GM18502 (cell line): ENCODE data around the gene CSNK2A1.
"Not testable (repeated sequence)": the region's sequence is repeated elsewhere in the genome, so short reads cannot be mapped to it uniquely, and the experiment has no call there.

Source experiments
- ATAC-seq: cut with Tn5 transposase; IDR thresholded peaks from one replicate; pipeline ENCODE4 v1.9.1; 2021; ENCODE audit warnings: mild to moderate bottlenecking; ENCODE audit not compliant: unreplicated experiment, poor library complexity

The CSNK2A1 gene

GRCh38 chr20:543369-544152, at the start of gene CSNK2A1:
TSS of gene CSNK2A1 (minus strand) at chr20:543790. CDS start at chr20:508551, 35,239 bp downstream.
- peak; percentile 91 for ATAC-seq

- no peak for ATAC-seq
Observed at GRCh38 chr20:592506-592905, 48.9 kb upstream of the CSNK2A1 start.

GRCh38 chr20:591941-592340, 48.4 kb upstream of the CSNK2A1 start:
- no peak for ATAC-seq

GRCh38 chr20:588932-589672, 45.5 kb upstream of the CSNK2A1 start:
- ATAC-seq, result peak; percentile 85

GRCh38 chr20:588476-588875, 44.9 kb upstream of the CSNK2A1 start:
- ATAC-seq, result no peak

- no peak for ATAC-seq
Observed at GRCh38 chr20:584971-585301, 41.3 kb upstream of the CSNK2A1 start.

GRCh38 chr20:584161-584970, 40.8 kb upstream of the CSNK2A1 start:
- ATAC-seq, result no peak

- no peak for ATAC-seq
Observed at GRCh38 chr20:582204-582603, 38.6 kb upstream of the CSNK2A1 start.

GRCh38 chr20:578940-579690, 35.5 kb upstream of the CSNK2A1 start:
- not testable (repeated sequence) for ATAC-seq

GRCh38 chr20:577167-577791, 33.7 kb upstream of the CSNK2A1 start:
- no peak for ATAC-seq

GRCh38 chr20:576156-576555, 32.6 kb upstream of the CSNK2A1 start:
- no peak for ATAC-seq

GRCh38 chr20:575230-575629, 31.6 kb upstream of the CSNK2A1 start:
- no peak for ATAC-seq

GRCh38 chr20:574297-574942, 30.8 kb upstream of the CSNK2A1 start:
- no peak for ATAC-seq

- no peak for ATAC-seq
Observed at GRCh38 chr20:573414-574296, 30.1 kb upstream of the CSNK2A1 start.

GRCh38 chr20:572727-573126, 29.1 kb upstream of the CSNK2A1 start:
- no peak for ATAC-seq

- no peak for ATAC-seq
Observed at GRCh38 chr20:571754-572441, 28.3 kb upstream of the CSNK2A1 start.

GRCh38 chr20:568673-569415, 25.3 kb upstream of the CSNK2A1 start:
- no peak for ATAC-seq
